ENCODE data around the gene PTPN23. TPM values are rescaled to one million over a fixed set of nuclear protein-coding genes. Genes with fewer than 3 reads are reported as not detected.
A peak's percentile ranks its signal among the peaks of the same experiment; 100 is the strongest.

The PTPN23 gene
- total and polyA plus RNA-seq, 10 of the 15 experiments (the other 5 are each of a cell fraction or from before 2014, with no cell fraction given) = 0.44 to 28.6 (median 4.4) TPM

DNA sequence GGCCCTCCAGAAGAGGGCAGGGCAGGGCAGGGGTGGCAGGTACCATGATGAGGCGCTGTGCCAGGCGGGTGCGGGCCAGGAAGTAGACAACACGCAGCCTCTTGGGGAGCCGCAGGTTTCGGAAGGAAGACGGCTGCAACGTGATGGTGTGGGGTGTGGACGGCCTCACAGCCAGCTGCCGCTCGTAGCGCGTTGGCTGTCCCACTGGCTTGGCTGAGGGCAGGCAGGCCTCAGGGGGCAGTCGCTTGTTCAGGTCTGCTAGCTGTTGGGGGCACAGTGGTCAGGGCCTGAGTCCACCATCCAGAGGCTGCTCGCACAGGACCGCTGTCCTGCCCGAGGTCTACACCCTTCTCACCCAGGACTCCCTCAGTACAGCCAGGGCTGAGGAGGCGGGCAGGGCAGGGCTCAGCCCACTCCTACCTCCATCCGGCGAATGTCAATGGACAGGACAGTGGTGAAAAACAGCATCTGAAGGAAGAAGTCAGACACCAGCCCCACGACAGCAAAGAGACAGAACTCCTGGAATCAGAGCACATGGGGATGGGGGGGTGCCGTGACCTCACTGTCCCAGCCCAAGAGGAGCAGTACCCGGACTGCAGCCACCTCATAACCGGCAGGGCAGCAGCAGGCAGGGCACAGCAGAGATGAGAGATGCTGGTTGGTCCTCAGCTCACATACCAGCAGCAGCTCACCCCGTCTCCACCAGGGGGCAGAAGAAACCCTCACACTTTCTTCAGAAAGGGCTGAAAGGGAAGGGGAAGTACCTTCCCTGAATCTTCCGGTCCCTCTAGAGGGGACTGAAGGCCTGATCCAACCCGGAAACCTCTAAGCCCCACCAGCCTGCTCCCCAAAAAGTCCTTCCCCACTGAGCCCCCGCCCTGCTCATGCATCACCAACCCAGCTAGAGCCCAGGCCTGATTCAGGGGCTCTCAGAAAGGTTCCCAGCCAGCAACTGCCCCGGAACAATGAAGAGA is 40.0 kb downstream of the PTPN23 start (continued):
- TF ChIP-seq NFIC (IDR thresholded peaks at IDR 0.05; ENCODE audit: low read depth, low read length) = no peak
- no peak for TF ChIP-seq CHD4 (IDR thresholded peaks at IDR 0.05)
- TF ChIP-seq RUNX3 (IDR thresholded peaks at IDR 0.05; ENCODE audit: low read length) = 0 out of 2 replicates have a peak, but pooled peaks have one; percentile 13
- TF ChIP-seq SP1 (IDR thresholded peaks at IDR 0.05; ENCODE audit: low read depth, low read length) = no peak
- TF ChIP-seq NFXL1 (IDR thresholded peaks at IDR 0.05; ENCODE audit: borderline replicate concordance) = no peak
- TF ChIP-seq NR2C1 (IDR thresholded peaks at IDR 0.05) = peak; percentile 80
- TF ChIP-seq PAX5 (IDR thresholded peaks at IDR 0.05; ENCODE audit: borderline replicate concordance, low read depth, low read length) = no peak
- no peak for TF ChIP-seq STAT1 (conservative IDR thresholded peaks at IDR 0.05)
- TF ChIP-seq, protein P1, sequence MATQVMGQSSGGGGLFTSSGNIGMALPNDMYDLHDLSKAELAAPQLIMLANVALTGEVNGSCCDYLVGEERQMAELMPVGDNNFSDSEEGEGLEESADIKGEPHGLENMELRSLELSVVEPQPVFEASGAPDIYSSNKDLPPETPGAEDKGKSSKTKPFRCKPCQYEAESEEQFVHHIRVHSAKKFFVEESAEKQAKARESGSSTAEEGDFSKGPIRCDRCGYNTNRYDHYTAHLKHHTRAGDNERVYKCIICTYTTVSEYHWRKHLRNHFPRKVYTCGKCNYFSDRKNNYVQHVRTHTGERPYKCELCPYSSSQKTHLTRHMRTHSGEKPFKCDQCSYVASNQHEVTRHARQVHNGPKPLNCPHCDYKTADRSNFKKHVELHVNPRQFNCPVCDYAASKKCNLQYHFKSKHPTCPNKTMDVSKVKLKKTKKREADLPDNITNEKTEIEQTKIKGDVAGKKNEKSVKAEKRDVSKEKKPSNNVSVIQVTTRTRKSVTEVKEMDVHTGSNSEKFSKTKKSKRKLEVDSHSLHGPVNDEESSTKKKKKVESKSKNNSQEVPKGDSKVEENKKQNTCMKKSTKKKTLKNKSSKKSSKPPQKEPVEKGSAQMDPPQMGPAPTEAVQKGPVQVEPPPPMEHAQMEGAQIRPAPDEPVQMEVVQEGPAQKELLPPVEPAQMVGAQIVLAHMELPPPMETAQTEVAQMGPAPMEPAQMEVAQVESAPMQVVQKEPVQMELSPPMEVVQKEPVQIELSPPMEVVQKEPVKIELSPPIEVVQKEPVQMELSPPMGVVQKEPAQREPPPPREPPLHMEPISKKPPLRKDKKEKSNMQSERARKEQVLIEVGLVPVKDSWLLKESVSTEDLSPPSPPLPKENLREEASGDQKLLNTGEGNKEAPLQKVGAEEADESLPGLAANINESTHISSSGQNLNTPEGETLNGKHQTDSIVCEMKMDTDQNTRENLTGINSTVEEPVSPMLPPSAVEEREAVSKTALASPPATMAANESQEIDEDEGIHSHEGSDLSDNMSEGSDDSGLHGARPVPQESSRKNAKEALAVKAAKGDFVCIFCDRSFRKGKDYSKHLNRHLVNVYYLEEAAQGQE (IDR thresholded peaks at IDR 0.05; ENCODE audit: low read depth, low read length) = no peak
- TF ChIP-seq JUND (IDR thresholded peaks at IDR 0.05; ENCODE audit: low read depth, low read length) = no peak
